GM12872 (cell line): Measurements from ENCODE around the gene HTR5A.

ENCODE experiments used
- CTCF ChIP-seq: IDR thresholded peaks from 3 replicates; pipeline ENCODE4 v1.5.1; 2011; ENCODE audit warnings: low read depth, mild to moderate bottlenecking, low read length, moderate library complexity; ENCODE audit not compliant: insufficient read depth

The HTR5A gene

GRCh38 chr7:155108144-155108901, 38.2 kb downstream of the HTR5A start:
- no peak for TF ChIP-seq CTCF

- TF ChIP-seq CTCF, result no peak
These were observed 39.0 kb downstream of the HTR5A start for GRCh38 chr7:155109121-155109520.

- no peak for TF ChIP-seq CTCF
These were observed 45.2 kb downstream of the HTR5A start for GRCh38 chr7:155115288-155115687.

- TF ChIP-seq CTCF, result no peak
These were observed 49.8 kb downstream of the HTR5A start for GRCh38 chr7:155119801-155120382.

GRCh38 chr7:155120460-155120859, 50.3 kb downstream of the HTR5A start:
- no peak for TF ChIP-seq CTCF

GRCh38 chr7:155122831-155123230, 52.7 kb downstream of the HTR5A start:
- no peak for TF ChIP-seq CTCF

GRCh38 chr7:155123413-155123812, 53.3 kb downstream of the HTR5A start:
- TF ChIP-seq CTCF, result no peak
